Thymus (tissue), 14 donors: ENCODE measurements around the gene THOC5. TPM values are rescaled to one million over a fixed set of nuclear protein-coding genes. Genes with fewer than 3 reads are reported as not detected.
"Not testable (repeated sequence)": the region's sequence is repeated elsewhere in the genome, so short reads cannot be mapped to it uniquely, and the experiment has no call there.

Experiments
- DNase-seq, 9 donors: peaks; one replicate each; pipeline ENCODE4 v3.0.0-alpha.2; 2013; ENCODE audit warnings: low spot score in 9 of 9, low read depth in 6 of 9, missing footprints in 1 of 9
- H3K27ac ChIP-seq, 2 donors: one replicate each; pipeline ENCODE4 v1.5.1; 2013; ENCODE audit warnings: control low read depth in 1 of 2, low read depth in 1 of 2, low read length in 1 of 2, mild to moderate bottlenecking in 1 of 2, moderate library complexity in 1 of 2
- H3K27me3 ChIP-seq, 2 donors: one replicate each; pipeline ENCODE4 v1.5.1; 2013; ENCODE audit warnings: low read length in 1 of 2; ENCODE audit not compliant: control insufficient read depth in 2 of 2, insufficient read depth in 1 of 2
- H3K36me3 ChIP-seq, 2 donors: one replicate each; pipeline ENCODE4 v1.5.1; 2013; ENCODE audit warnings: low read length in 1 of 2, mild to moderate bottlenecking in 1 of 2, moderate library complexity in 1 of 2; ENCODE audit not compliant: control insufficient read depth in 2 of 2, insufficient read depth in 2 of 2
- H3K4me1 ChIP-seq, 2 donors: one replicate each; pipeline ENCODE4 v1.5.1; 2013; ENCODE audit warnings: low read length in 2 of 2; ENCODE audit not compliant: control insufficient read depth in 2 of 2, insufficient read depth in 2 of 2
- H3K4me3 ChIP-seq, 2 donors: one replicate each; pipeline ENCODE4 v1.5.1; 2013; ENCODE audit warnings: low read length in 2 of 2, control low read depth in 1 of 2, mild to moderate bottlenecking in 1 of 2
- H3K9me3 ChIP-seq, 2 donors: one replicate each; pipeline ENCODE4 v1.5.1; 2013; ENCODE audit warnings: low read length in 1 of 2, mild to moderate bottlenecking in 1 of 2; ENCODE audit not compliant: control insufficient read depth in 2 of 2, insufficient read depth in 1 of 2
- WGBS: extraction: QIAGEN DNeasy Blood & Tissue Kit; methylation state at CpG from one replicate; pipeline ENCODE4 v1.1.7; 2013; 5-methylcytosine and 5-hydroxymethylcytosine counted together
- long read RNA-seq, 10 donors: transcript quantifications; one replicate each; lab custom pipeline, GENCODE V29; 2026
- polyA plus RNA-seq: library from polyadenylated mRNA; stranded (reverse); fragments of 200-250 nt; gene quantifications from one replicate; pipeline ENCODE4 v1.2.3, GENCODE V29; 2013
- total RNA-seq: library from RNA; stranded (reverse); fragments of 120-200 nt; gene quantifications from one replicate; pipeline ENCODE4 v1.2.4, GENCODE V29; 2013
- donor health status: healthy.

Gene THOC5
- total RNA-seq (31.4 TPM), polyA plus RNA-seq (15.8 TPM)
- long read RNA-seq, donor 1: 0 reads
- long read RNA-seq, donor 2, full-length matches to known transcripts: 6 of 11 reads
- long read RNA-seq, donor 2, partial matches to known transcripts: 5 of 11 reads
- long read RNA-seq, donor 2, other reads (novel, unspliced or antisense): 0 of 11 reads
- long read RNA-seq, donor 3, full-length matches to known transcripts: 5 of 5 reads
- long read RNA-seq, donor 3, partial matches to known transcripts: 0 of 5 reads
- long read RNA-seq, donor 3, other reads (novel, unspliced or antisense): 0 of 5 reads
- long read RNA-seq, donor 4, full-length matches to known transcripts: 4 of 4 reads
- long read RNA-seq, donor 4, partial matches to known transcripts: 0 of 4 reads
- long read RNA-seq, donor 4, other reads (novel, unspliced or antisense): 0 of 4 reads
- long read RNA-seq, donor 5, full-length matches to known transcripts: 8 of 8 reads
- long read RNA-seq, donor 5, partial matches to known transcripts: 0 of 8 reads
- long read RNA-seq, donor 5, other reads (novel, unspliced or antisense): 0 of 8 reads
- long read RNA-seq, donor 6, partial matches to known transcripts: 0 of 2 reads
- long read RNA-seq, donor 6, other reads (novel, unspliced or antisense): 0 of 2 reads
- long read RNA-seq, donor 7, full-length matches to known transcripts: 3 of 3 reads
- long read RNA-seq, donor 7, partial matches to known transcripts: 0 of 3 reads
- long read RNA-seq, donor 7, other reads (novel, unspliced or antisense): 0 of 3 reads
- long read RNA-seq, donor 8, full-length matches to known transcripts: 1 of 1 reads
- long read RNA-seq, donor 8, partial matches to known transcripts: 0 of 1 reads
- long read RNA-seq, donor 8, other reads (novel, unspliced or antisense): 0 of 1 reads
- long read RNA-seq, donor 9, full-length matches to known transcripts: 4 of 4 reads
- long read RNA-seq, donor 9, partial matches to known transcripts: 0 of 4 reads
- long read RNA-seq, donor 9, other reads (novel, unspliced or antisense): 0 of 4 reads
- long read RNA-seq, donor 10, full-length matches to known transcripts: 6 of 6 reads
- long read RNA-seq, donor 10, partial matches to known transcripts: 0 of 6 reads
- long read RNA-seq, donor 10, other reads (novel, unspliced or antisense): 0 of 6 reads

GRCh38 chr22:29553351-29554224, at the start of gene THOC5:
TSS of gene THOC5 (minus strand) at chr22:29553757. CDS start at chr22:29549147, 4,610 bp downstream.
- Histone ChIP-seq H3K9me3 (no peaks in the 10 kb centered on the region), H3K4me3 (peak within 1 kb of the TSS; percentile 81 to 93), H3K4me1 (peaks cover 5% of the 10 kb centered on the region in 2 donors), H3K27ac (peak within 1 kb of the TSS; percentile 78 to 89), H3K36me3 (peaks cover 15 to 35% of the 10 kb centered on the region in 2 donors), H3K27me3 (no peaks in the 10 kb centered on the region)
- WGBS: 2% methylated on average over 44 of the region's 44 CpGs
- DNase-seq: peak; percentile 63 to 93 (median 82)

GRCh38 chr22:29598684-29599020, 45.1 kb upstream of the THOC5 start:
- no peaks in the 10 kb centered on the region for H3K36me3 ChIP-seq
- WGBS: 96% methylated on average over 3 of the region's 3 CpGs

GRCh38 chr22:29597871-29598683, 44.5 kb upstream of the THOC5 start:
- not testable (repeated sequence) for H3K27ac ChIP-seq, H3K27me3 ChIP-seq, H3K4me1 ChIP-seq, H3K9me3 ChIP-seq, H3K4me3 ChIP-seq, H3K36me3 ChIP-seq, DNase-seq
- 95% methylated on average over 57 of the region's 57 CpGs for WGBS

More at GRCh38 chr22:29598684-29599020, 45.1 kb upstream of the THOC5 start:
- no peak for DNase-seq
- no peaks in the 10 kb centered on the region for H3K27me3 ChIP-seq
- peaks cover 0 to 5% of the 10 kb centered on the region in 2 donors for H3K4me1 ChIP-seq
- H3K4me3 ChIP-seq: no peak overlapping the region
- peaks cover 0 to 4% of the 10 kb centered on the region in 2 donors for H3K9me3 ChIP-seq
- no peak overlapping the region for H3K27ac ChIP-seq

- H3K27ac ChIP-seq: no peak overlapping the region
- H3K36me3 ChIP-seq: no peaks in the 10 kb centered on the region
- no peak for DNase-seq
- no peaks in the 10 kb centered on the region for H3K27me3 ChIP-seq
- 96% methylated on average over 10 of the region's 10 CpGs for WGBS
- no peaks in the 10 kb centered on the region for H3K4me1 ChIP-seq
- no peak overlapping the region for H3K4me3 ChIP-seq
- peaks cover 0 to 4% of the 10 kb centered on the region in 2 donors for H3K9me3 ChIP-seq
These were observed 42.9 kb upstream of the THOC5 start for GRCh38 chr22:29596408-29596807.

GRCh38 chr22:29594447-29594846, 40.9 kb upstream of the THOC5 start:
- H3K27ac ChIP-seq, DNase-seq, H3K36me3 ChIP-seq, H3K4me1 ChIP-seq, H3K4me3 ChIP-seq, H3K27me3 ChIP-seq, H3K9me3 ChIP-seq: not testable (repeated sequence)
- 98% methylated on average over 6 of the region's 6 CpGs for WGBS

- 94% methylated on average over 4 of the region's 4 CpGs for WGBS
- Histone ChIP-seq H3K4me1 (peaks cover 2 to 4% of the 10 kb centered on the region in 2 donors), H3K9me3 (peaks cover 0 to 4% of the 10 kb centered on the region in 2 donors), H3K36me3 (no peaks in the 10 kb centered on the region), H3K4me3 (no peak overlapping the region), H3K27me3 (no peaks in the 10 kb centered on the region), H3K27ac (no peak overlapping the region)
- DNase-seq: no peak
These were observed 40.4 kb upstream of the THOC5 start for GRCh38 chr22:29593923-29594322.

GRCh38 chr22:29587938-29588699, 34.6 kb upstream of the THOC5 start:
- H3K9me3 ChIP-seq: peaks cover 0 to 3% of the 10 kb centered on the region in 2 donors
- peaks cover 2 to 4% of the 10 kb centered on the region in 2 donors for H3K4me1 ChIP-seq
- H3K27ac ChIP-seq: peak overlapping the region in 1 of 2 donors; percentile 31
- no peaks in the 10 kb centered on the region for H3K36me3 ChIP-seq
- 94% methylated on average over 9 of the region's 9 CpGs for WGBS
- DNase-seq: no peak
- H3K4me3 ChIP-seq: no peak overlapping the region
- no peaks in the 10 kb centered on the region for H3K27me3 ChIP-seq
